HCEC 1CT (cell line): ENCODE measurements around the gene BBOX1.
A peak's percentile ranks its signal among the peaks of the same experiment; 100 is the strongest.

Experiments
- DNase-seq: peaks from one replicate; pipeline ENCODE4 v3.0.0-alpha.2; 2017

The BBOX1 gene

GRCh38 chr11:27040302-27041115 is at the start of gene BBOX1:
Gene BBOX1 (plus strand): TSS chr11:27040815. CDS start chr11:27055431, 14,616 bp downstream.
- DNase-seq, result no peak

GRCh38 chr11:26992031-26992541 is 48.5 kb upstream of the BBOX1 start:
- peak; percentile 95 for DNase-seq

- DNase-seq, result peak; percentile 92
These were observed 46.6 kb upstream of the BBOX1 start, which contains the start of gene FIBIN for GRCh38 chr11:26993965-26994457. Gene FIBIN (plus strand): TSS chr11:26994112. CDS start chr11:26994527, 415 bp downstream.

- peak; percentile 31 for DNase-seq
These were observed 46.0 kb upstream of the BBOX1 start for GRCh38 chr11:26994631-26995095.

GRCh38 chr11:26995701-26996460 is 44.7 kb upstream of the BBOX1 start:
- DNase-seq, result no peak

- no peak for DNase-seq
These were observed 43.2 kb upstream of the BBOX1 start for GRCh38 chr11:26997378-26997777.

GRCh38 chr11:27001136-27001730 is 39.4 kb upstream of the BBOX1 start:
- peak; percentile 35 for DNase-seq

GRCh38 chr11:27002431-27002830 is 38.2 kb upstream of the BBOX1 start:
- DNase-seq, result no peak

- no peak for DNase-seq
These were observed 37.8 kb upstream of the BBOX1 start for GRCh38 chr11:27002838-27003237.

- no peak for DNase-seq
These were observed 36.5 kb upstream of the BBOX1 start for GRCh38 chr11:27004103-27004502.

- no peak for DNase-seq
These were observed 31.6 kb upstream of the BBOX1 start for GRCh38 chr11:27008811-27009535.

GRCh38 chr11:27011560-27012233 is 28.9 kb upstream of the BBOX1 start:
- no peak for DNase-seq

- DNase-seq, result peak; percentile 69
These were observed 28.2 kb upstream of the BBOX1 start for GRCh38 chr11:27012234-27012921.

- DNase-seq, result no peak
These were observed 26.7 kb upstream of the BBOX1 start for GRCh38 chr11:27013781-27014361.

GRCh38 chr11:27018902-27019529 is 21.6 kb upstream of the BBOX1 start:
- DNase-seq, result no peak

GRCh38 chr11:27020751-27021150 is 19.9 kb upstream of the BBOX1 start:
- DNase-seq, result no peak

- DNase-seq, result no peak
These were observed 17.9 kb upstream of the BBOX1 start for GRCh38 chr11:27022659-27023251.

- DNase-seq, result no peak
These were observed 15.8 kb upstream of the BBOX1 start for GRCh38 chr11:27024865-27025264.

- DNase-seq, result no peak
These were observed 15.2 kb upstream of the BBOX1 start for GRCh38 chr11:27025312-27025955.
